AG09309 (cell line): ENCODE results near the gene IGF2BP3.

Experiments
- DNase-seq: peaks from one replicate; pipeline ENCODE4 v3.0.0-alpha.2; 2010; ENCODE audit warnings: low read depth
- H3K4me3 ChIP-seq: 2 replicates; pipeline ENCODE4 v1.5.1; 2011; ENCODE audit warnings: mild to moderate bottlenecking, low read depth, low read length, moderate library complexity; ENCODE audit not compliant: control insufficient read depth
- CTCF ChIP-seq: IDR thresholded peaks from 2 replicates; pipeline ENCODE4 v1.5.1; 2011; ENCODE audit warnings: mild to moderate bottlenecking, low read depth, low read length, inconsistent platforms; ENCODE audit not compliant: insufficient read depth, control insufficient read depth; ENCODE audit errors: missing control alignments

Gene IGF2BP3

GRCh38 chr7:23298885-23299769, 171.2 kb downstream of the IGF2BP3 start, which contains the start of gene MALSU1:
TSS of gene MALSU1 (plus strand) at chr7:23299339. CDS start at chr7:23299353, 14 bp downstream.
- TF ChIP-seq CTCF, result no peak
- peak; percentile 81 for DNase-seq
- H3K4me3 ChIP-seq, result peak within 1 kb of the TSS; percentile 85

GRCh38 chr7:23298141-23298881, 172.0 kb downstream of the IGF2BP3 start:
- H3K4me3 ChIP-seq, result no peak overlapping the region
- DNase-seq, result no peak
- no peak for TF ChIP-seq CTCF

GRCh38 chr7:23295401-23295697, 174.9 kb downstream of the IGF2BP3 start:
- TF ChIP-seq CTCF, result no peak
- DNase-seq, result no peak
- no peak overlapping the region for H3K4me3 ChIP-seq

GRCh38 chr7:23294549-23295400, 175.5 kb downstream of the IGF2BP3 start:
- TF ChIP-seq CTCF, result no peak
- no peak for DNase-seq
- no peak overlapping the region for H3K4me3 ChIP-seq

- no peak for DNase-seq
- no peak for TF ChIP-seq CTCF
- H3K4me3 ChIP-seq, result no peak overlapping the region
These were observed 176.7 kb downstream of the IGF2BP3 start for GRCh38 chr7:23293500-23294073.

- H3K4me3 ChIP-seq, result no peak overlapping the region
- no peak for TF ChIP-seq CTCF
- DNase-seq, result no peak
These were observed 177.7 kb downstream of the IGF2BP3 start for GRCh38 chr7:23292623-23293022.
